ENCODE results near the gene GAS7. TPM values are rescaled to one million over a fixed set of nuclear protein-coding genes. Genes with fewer than 3 reads are reported as not detected.

Gene GAS7
- total and polyA plus RNA-seq, 9 of the 15 experiments (the other 6 are each of a cell fraction or from before 2014, with no cell fraction given), result 0.11 to 0.33 TPM; not detected in 7

DNA sequence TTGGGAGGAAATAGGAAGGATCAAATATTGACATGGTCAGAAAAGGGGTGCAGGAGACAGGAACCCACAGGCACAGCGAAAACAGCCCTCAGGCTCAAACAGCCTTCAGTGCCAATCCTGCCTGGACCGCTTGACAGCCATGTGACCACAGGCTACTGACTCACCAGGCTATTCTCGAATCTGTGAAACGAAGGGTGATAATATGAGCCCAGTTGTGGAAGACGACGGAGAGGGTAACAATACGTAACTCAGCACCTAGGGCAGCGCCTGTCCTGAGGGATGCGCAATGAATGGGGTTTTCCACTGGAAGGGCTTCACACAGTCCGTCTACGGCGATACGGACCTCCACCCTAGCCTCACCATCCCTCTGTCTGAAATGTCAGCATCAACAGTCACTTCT lies 176.0 kb downstream of the GAS7 start:
- H3K79me2 ChIP-seq (ENCODE audit: control insufficient read depth, insufficient read depth, low read length), result no peaks in the 10 kb centered on the region
- WGBS (ENCODE audit: insufficient coverage, low coverage, missing lambda C conversion rate), result 0% methylated on average over 11 of the region's 13 CpGs
- no TSS peak for BruUV-seq (replicated peaks)

GRCh38 chr17:10021272-10021984 lies 177.0 kb downstream of the GAS7 start:
- FAIRE-seq (no peak), ATAC-seq (no peak), DNase-seq (ENCODE audit: extremely low read depth in 1 of 4, low spot score in 3 of 4) (no peak)
- Histone ChIP-seq H3K79me2 (ENCODE audit: control insufficient read depth, insufficient read depth, low read length) (no peaks in the 10 kb centered on the region), H3K9me1 (ENCODE audit: control insufficient read depth, insufficient read depth, low read length) (no peaks in the 10 kb centered on the region), H3K4me3 (no peak overlapping the region), H3K9ac (ENCODE audit: insufficient read depth in 1 of 2, low read depth in 2 of 2, low read length in 2 of 2) (no peak overlapping the region), H3K4me1 (replicated peaks in 1 of 2; ENCODE audit: control insufficient read depth in 2 of 2, insufficient read depth in 2 of 2, low read length in 2 of 2) (no peaks in the 10 kb centered on the region), H2AFZ (ENCODE audit: low read depth, low read length) (no peak overlapping the region), H3K27me3 (ENCODE audit: control insufficient read depth in 2 of 2, insufficient read depth in 2 of 2, low read length in 2 of 2) (peaks cover 0 to 19% of the 10 kb centered on the region in 2 experiments; a peak in 3 of 5 replicates), H3K4me2 (ENCODE audit: insufficient read depth, low read length) (no peak overlapping the region), H3K36me3 (ENCODE audit: control insufficient read depth, insufficient read depth, low read length) (no peaks in the 10 kb centered on the region), H3K9me3 (replicated peaks; ENCODE audit: control insufficient read depth, insufficient read depth, low read depth, low read length) (no peaks in the 10 kb centered on the region), H3K27ac (ENCODE audit: extremely low read depth, low read depth, low read length) (no peak overlapping the region), H4K20me1 (replicated peaks; ENCODE audit: control insufficient read depth, insufficient read depth, low read length) (no peaks in the 10 kb centered on the region)
- POLR2A ChIA-PET, result no interaction called here
- intact Hi-C loops (cut with micrococcal nuclease) (no loop called here), in situ Hi-C loops (cut with MboI) (no loop called here)
- BruUV-seq (replicated peaks), result no TSS peak
- 15% methylated on average over 20 of the region's 21 CpGs for WGBS (ENCODE audit: insufficient coverage, low coverage, missing lambda C conversion rate)
- CTCF ChIA-PET (ENCODE audit: low intra/inter-chr PET ratio), result no interaction called here
- no peak for TF ChIP-seq GABPA (tag; conservative IDR thresholded peaks at IDR 0.05; ENCODE audit: low read depth)
- TF ChIP-seq ZKSCAN1 (IDR thresholded peaks at IDR 0.05; ENCODE audit: low read depth, low read length), result no peak
- TF ChIP-seq STAT6 (CRISPR knock-in tag; IDR thresholded peaks at IDR 0.05), result no peak
- TF ChIP-seq L3MBTL2 (IDR thresholded peaks at IDR 0.05), result no peak
- TF ChIP-seq, protein P1, sequence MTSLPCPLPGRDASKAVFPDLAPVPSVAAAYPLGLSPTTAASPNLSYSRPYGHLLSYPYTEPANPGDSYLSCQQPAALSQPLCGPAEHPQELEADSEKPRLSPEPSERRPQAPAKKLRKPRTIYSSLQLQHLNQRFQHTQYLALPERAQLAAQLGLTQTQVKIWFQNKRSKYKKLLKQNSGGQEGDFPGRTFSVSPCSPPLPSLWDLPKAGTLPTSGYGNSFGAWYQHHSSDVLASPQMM (CRISPR knock-in tag; IDR thresholded peaks at IDR 0.05), result no peak
- no peak for TF ChIP-seq ZNF143 (CRISPR knock-in tag; IDR thresholded peaks at IDR 0.05)
- no peak for TF ChIP-seq EP400 (IDR thresholded peaks at IDR 0.05)
- TF ChIP-seq CHD1 (IDR thresholded peaks at IDR 0.05; ENCODE audit: low read length), result no peak
- TF ChIP-seq ARID1B (IDR thresholded peaks at IDR 0.05), result no peak
- TF ChIP-seq, protein P2, sequence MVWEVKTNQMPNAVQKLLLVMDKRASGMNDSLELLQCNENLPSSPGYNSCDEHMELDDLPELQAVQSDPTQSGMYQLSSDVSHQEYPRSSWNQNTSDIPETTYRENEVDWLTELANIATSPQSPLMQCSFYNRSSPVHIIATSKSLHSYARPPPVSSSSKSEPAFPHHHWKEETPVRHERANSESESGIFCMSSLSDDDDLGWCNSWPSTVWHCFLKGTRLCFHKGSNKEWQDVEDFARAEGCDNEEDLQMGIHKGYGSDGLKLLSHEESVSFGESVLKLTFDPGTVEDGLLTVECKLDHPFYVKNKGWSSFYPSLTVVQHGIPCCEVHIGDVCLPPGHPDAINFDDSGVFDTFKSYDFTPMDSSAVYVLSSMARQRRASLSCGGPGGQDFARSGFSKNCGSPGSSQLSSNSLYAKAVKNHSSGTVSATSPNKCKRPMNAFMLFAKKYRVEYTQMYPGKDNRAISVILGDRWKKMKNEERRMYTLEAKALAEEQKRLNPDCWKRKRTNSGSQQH (CRISPR knock-in tag; IDR thresholded peaks at IDR 0.05), result no peak
- no peak for TF ChIP-seq GTF2F1 (IDR thresholded peaks at IDR 0.05; ENCODE audit: low read depth, low read length)

More for the DNA sequence above, 176.0 kb downstream of the GAS7 start:
- in situ Hi-C loops (cut with MboI), result no loop called here
- no peak overlapping the region for H3K27ac ChIP-seq (ENCODE audit: extremely low read depth, low read depth, low read length)
- FAIRE-seq (no peak), DNase-seq (ENCODE audit: extremely low read depth in 1 of 4, low spot score in 3 of 4) (no peak), ATAC-seq (no peak)
- H2AFZ ChIP-seq (ENCODE audit: low read depth, low read length), result no peak overlapping the region
- intact Hi-C loops (cut with micrococcal nuclease), result no loop called here
- no peaks in the 10 kb centered on the region for H3K9me3 ChIP-seq (replicated peaks; ENCODE audit: control insufficient read depth, insufficient read depth, low read depth, low read length)
- ChIA-PET POLR2A (no interaction called here), CTCF (ENCODE audit: low intra/inter-chr PET ratio) (no interaction called here)
- TF ChIP-seq BCOR (IDR thresholded peaks at IDR 0.05), result no peak
- no peak overlapping the region for H3K4me2 ChIP-seq (ENCODE audit: insufficient read depth, low read length)
- no peak overlapping the region for H3K9ac ChIP-seq (ENCODE audit: insufficient read depth in 1 of 2, low read depth in 2 of 2, low read length in 2 of 2)
- H3K4me3 ChIP-seq, result no peak overlapping the region
- no peaks in the 10 kb centered on the region for H3K9me1 ChIP-seq (ENCODE audit: control insufficient read depth, insufficient read depth, low read length)
- H4K20me1 ChIP-seq (replicated peaks; ENCODE audit: control insufficient read depth, insufficient read depth, low read length), result no peaks in the 10 kb centered on the region
- H3K27me3 ChIP-seq (ENCODE audit: control insufficient read depth in 2 of 2, insufficient read depth in 2 of 2, low read length in 2 of 2), result peaks cover 0 to 19% of the 10 kb centered on the region in 2 experiments; a peak in 3 of 5 replicates
- H3K36me3 ChIP-seq (ENCODE audit: control insufficient read depth, insufficient read depth, low read length), result no peaks in the 10 kb centered on the region
- no peaks in the 10 kb centered on the region for H3K4me1 ChIP-seq (replicated peaks in 1 of 2; ENCODE audit: control insufficient read depth in 2 of 2, insufficient read depth in 2 of 2, low read length in 2 of 2)
